HG02884 (cell line): ENCODE results near the gene SULT4A1.

ENCODE experiments used
- ATAC-seq: cut with Tn5 transposase; IDR thresholded peaks from one replicate; pipeline ENCODE4 v1.9.1; 2021; ENCODE audit warnings: mild to moderate bottlenecking, moderate library complexity; ENCODE audit not compliant: unreplicated experiment

Gene SULT4A1

DNA sequence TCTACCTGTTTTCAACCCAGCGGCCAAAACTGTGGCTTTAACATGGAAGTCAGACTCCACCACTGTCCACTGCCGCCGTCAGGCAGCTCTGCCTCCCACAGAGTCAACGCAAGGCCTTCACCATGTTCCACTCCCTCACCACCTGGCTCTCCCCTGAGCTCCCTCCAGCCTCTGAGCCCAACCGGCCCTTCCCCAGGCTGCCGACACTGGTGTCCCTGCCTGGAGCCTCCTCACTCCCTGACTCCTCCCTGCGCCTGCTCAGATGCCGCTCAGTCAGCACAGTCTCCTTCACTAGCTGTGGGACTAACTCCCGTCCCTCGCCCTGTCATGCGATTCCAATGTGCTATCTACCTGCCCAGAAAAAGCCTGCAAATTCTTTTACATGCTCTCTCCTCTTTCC, 16.3 kb downstream of the SULT4A1 start:
- ATAC-seq: no peak

DNA sequence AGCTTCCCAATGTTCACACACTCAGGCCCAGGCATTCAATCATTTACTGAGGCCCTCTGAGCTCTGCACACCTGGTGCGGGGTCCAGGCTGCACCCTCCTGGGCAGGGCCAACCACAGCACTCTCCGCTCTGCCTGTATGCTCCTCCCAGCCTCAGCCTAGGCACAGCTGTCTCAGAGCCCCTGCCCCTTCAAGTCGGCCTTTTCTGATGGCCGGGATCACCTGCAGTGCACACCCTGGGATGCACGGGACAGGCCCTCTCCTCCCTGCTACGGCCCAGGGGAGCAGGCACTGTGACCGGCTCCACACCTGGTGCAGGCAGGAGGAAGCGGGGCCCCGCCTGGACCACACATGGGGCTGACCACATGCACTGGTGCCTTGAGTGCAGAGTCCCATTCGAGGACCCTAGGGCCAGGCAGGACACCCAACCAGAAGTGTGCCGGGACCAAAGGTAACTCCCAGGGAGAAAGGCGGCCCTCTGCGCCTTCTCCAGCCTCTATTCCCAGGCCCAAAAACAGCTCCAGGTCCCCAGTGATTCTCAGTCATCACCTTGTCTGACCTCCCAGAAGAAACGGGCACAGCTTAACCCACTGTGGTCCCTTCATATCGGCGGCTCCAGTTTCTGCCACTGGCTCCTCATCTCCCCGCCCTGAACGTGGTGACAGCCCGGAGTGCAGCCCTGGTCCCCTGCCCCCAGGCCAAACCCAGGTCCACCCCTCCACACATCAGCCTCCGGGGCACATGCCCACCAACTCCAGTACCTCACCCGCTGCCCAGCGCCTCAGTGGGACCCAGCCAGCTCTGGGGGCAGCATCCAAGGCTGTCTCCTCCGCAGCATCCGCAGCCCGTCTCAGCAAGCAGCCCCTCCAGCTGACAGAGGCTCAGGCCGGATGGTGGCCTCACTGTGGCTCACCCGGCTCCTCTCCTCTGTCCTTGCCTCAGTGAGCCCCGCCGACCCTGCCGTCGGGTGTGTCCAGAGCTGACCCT, 17.5 kb downstream of the SULT4A1 start:
- ATAC-seq: no peak

- no peak for ATAC-seq
Observed at GRCh38 chr22:43843783-43844530, 18.4 kb downstream of the SULT4A1 start.

GRCh38 chr22:43841742-43842141, 20.6 kb downstream of the SULT4A1 start:
- no peak for ATAC-seq

- ATAC-seq: no peak
Observed at GRCh38 chr22:43840851-43841250, 21.5 kb downstream of the SULT4A1 start.

DNA sequence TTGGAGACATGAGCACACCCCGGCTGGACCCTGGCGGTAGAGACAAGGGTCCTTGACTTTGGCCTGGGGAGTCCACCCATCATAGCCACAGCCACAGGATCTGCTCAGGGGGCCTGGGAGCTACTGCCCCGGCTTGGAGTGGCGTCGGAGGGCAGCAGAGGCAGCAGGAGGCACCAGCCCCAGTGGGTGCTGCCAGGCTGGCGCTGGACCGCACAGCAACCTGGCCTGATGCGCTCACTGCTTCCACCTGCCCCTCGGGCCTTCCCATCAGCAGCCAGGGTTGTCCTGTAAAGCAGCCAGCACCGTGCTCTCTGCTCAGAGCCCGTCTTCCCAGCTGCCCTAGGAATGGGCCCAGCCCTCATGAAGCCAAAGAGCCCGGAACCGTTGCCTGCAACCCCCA, 21.9 kb downstream of the SULT4A1 start:
- ATAC-seq: no peak

- ATAC-seq: no peak
Observed at GRCh38 chr22:43839781-43840180, 22.5 kb downstream of the SULT4A1 start.

GRCh38 chr22:43838571-43839307, 23.6 kb downstream of the SULT4A1 start:
- ATAC-seq: no peak

- no peak for ATAC-seq
Observed at GRCh38 chr22:43838161-43838560, 24.2 kb downstream of the SULT4A1 start.

DNA sequence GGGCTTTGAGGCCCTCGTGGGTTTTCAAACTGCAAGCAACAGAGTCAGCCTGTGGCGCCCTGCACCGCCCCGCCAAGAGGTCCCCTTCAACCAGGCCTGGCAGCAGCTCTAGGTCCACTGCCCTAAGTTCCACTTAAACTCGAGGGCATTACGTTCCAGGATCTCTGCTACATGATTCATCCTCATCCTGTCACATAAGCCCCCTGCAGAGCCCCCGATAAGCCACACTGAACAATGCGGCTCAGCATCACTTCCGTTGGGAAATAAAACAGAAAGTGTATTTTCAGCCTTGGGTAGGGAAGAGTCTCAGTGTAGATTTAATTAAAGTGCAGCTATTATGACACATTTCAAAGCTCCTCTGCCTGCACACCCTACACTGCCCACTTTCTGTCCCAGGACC, 24.6 kb downstream of the SULT4A1 start:
- ATAC-seq: no peak

DNA sequence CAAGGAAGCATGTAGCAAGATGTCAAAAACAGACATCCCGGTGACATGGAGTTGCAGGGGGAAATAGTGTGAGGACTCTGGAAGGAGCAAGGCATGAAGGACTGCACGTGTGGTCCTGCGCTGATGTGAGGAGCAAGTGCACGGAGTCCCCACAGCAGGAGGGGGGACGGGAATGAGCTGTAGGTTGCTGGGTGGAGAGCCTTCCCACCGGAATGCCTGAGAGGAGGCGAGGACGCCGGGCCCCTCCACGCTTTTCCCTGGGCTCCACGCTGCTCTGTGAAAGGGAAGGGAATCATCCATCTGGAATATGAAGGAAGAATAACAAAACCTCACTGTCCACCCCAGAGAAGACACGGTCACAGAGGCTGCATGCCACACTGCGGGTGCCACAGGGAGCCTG, 26.6 kb downstream of the SULT4A1 start:
- no peak for ATAC-seq

- no peak for ATAC-seq
Observed at GRCh38 chr22:43835166-43835565, 27.1 kb downstream of the SULT4A1 start.

GRCh38 chr22:43833286-43834240, 28.8 kb downstream of the SULT4A1 start:
- no peak for ATAC-seq

DNA sequence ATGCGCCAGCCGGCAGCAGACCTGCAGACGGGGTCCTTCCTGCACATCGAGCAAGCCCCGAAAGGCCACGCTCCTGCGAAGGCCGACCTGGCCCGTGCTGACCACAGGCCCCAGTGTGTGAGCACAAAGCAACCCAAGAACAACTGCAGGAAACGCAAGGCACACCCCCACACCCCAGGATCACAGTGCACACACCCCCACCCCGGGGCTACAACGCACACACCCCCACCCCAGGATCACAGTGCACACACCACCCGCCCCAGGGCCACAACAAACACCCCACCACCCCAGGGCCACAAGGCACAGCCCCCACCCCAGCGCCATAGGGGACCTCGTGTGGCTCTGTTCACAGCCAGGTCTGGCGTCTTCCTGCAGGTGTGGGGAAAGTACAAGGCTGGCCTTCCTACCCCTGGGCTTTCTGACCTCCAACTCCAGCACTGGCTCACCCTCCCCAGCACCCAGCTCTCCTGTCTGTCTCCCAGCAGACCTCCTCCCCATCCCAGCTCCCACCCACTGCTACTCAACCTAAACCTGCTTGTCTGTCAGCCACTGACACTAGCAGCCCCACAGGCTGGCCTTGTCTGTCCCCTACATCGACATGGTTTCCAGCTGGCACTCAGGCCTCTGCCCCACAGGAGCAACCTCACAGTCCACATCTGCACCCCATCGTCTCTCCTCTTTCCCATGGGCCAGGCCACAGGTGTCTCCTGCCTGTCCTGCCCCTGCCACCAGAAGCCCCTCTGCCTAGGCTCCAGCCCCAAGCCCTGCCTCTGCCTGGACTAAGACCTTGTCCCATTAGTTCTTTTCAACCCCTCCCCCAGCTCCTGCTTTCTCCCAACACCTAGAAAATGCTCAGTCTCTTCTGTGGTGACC, 29.7 kb downstream of the SULT4A1 start:
- no peak for ATAC-seq

DNA sequence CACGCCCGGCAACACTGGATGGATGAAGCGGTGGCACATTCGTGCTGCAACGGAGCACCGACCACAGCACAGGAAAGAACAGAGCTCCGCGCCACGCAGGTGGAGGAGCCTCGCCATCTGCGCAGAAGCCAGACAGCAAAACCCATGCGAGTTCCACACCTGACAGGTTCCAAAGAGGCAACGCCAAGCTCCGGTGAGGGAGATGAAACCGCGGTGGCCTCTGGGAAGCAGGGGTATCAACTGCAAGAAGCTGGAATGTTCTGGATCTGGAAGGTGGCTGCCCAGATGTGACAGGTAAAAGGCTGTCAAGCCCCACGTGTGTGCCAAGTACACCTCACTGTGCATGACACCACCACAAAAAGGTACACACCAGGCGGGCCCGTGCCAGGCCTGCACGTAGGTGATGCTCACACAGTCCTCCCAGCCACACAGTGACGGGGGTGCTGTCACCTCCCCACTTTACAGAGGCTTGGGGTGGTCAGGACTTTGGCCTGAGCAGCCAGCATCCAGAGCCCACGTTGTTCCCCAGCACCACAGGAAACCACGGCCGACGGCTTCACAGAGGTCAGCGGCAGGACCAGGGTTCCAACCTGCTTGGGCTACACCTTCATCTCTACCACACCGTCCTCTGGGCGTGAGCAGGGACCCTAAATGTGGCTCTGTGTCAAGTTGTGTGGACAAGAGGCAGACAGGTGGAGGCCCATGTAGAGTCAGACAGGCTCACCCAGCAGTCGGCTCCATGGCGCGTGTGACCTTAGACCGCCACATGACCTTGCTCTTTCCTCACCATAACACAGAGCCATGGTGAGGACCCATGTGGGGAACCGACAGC, 30.5 kb downstream of the SULT4A1 start:
- ATAC-seq: no peak

- no peak for ATAC-seq
Observed at GRCh38 chr22:43830931-43831560, 31.3 kb downstream of the SULT4A1 start.

DNA sequence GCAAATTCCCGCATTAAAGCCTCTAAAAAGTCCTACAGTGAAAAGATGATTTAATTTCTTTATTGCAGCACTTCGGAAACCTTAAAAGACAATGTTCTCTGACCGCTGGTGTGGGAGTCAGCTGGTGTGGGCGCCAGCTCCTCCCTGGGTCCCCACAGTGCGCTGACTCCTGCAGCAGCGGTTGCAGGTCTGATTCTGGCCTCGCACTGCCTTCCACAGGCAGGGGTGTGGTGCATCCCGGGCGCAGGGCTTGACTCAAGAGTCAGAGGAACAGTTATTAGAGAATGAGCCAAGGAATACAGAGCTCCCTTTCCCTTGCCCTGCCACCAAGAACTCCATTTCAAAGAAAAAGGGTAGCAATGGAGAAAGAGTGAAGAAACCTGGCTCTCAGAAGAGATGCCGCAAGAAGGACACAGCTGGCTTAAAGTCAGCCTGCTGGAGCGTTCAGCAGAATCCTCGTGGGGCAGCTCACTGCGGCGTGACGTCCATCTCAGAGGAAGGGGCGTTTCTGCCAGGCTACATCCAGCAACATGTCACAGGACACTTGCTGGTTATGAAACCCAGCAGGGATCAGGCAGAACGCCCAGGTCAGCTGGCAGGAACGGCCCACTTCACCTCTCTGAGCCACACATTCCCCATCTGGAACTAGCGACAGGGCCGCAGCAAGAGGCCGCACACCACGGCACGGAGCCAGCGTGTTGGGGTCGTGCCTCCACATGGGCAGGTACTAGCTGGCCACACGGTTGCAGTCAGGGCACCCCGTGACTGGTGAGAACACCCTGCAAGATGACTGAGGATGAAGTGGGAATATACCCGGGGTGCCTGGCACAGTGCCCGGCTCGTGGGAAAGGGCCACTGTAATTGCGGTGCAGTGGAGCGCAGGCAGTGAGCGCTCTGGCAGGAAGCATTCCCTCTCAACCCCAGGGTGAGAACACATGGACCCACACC, 32.1 kb downstream of the SULT4A1 start:
- no peak for ATAC-seq
